Measurements from ENCODE around the gene PLXNA4.

GRCh38 chr7:132097550-132098134, 478.6 kb downstream of the PLXNA4 start:
- TF ChIP-seq, protein P1, sequence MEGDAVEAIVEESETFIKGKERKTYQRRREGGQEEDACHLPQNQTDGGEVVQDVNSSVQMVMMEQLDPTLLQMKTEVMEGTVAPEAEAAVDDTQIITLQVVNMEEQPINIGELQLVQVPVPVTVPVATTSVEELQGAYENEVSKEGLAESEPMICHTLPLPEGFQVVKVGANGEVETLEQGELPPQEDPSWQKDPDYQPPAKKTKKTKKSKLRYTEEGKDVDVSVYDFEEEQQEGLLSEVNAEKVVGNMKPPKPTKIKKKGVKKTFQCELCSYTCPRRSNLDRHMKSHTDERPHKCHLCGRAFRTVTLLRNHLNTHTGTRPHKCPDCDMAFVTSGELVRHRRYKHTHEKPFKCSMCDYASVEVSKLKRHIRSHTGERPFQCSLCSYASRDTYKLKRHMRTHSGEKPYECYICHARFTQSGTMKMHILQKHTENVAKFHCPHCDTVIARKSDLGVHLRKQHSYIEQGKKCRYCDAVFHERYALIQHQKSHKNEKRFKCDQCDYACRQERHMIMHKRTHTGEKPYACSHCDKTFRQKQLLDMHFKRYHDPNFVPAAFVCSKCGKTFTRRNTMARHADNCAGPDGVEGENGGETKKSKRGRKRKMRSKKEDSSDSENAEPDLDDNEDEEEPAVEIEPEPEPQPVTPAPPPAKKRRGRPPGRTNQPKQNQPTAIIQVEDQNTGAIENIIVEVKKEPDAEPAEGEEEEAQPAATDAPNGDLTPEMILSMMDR (IDR thresholded peaks at IDR 0.05; ENCODE audit: low read depth, low read length): no peak
- no peak for TF ChIP-seq EZH2phosphoT487 (IDR thresholded peaks at IDR 0.05; ENCODE audit: low read depth)
